ENCODE measurements around the gene RASL10B. TPM values are rescaled to one million over a fixed set of nuclear protein-coding genes. Genes with fewer than 3 reads are reported as not detected.

RASL10B gene
- total RNA-seq, 1 experiment from 2014 or later = 4.3 TPM

GRCh38 chr17:35738519-35739133 lies 7.2 kb downstream of the RASL10B start:
- ChIA-PET CTCF (no interaction called here), POLR2A (no interaction called here)
- Histone ChIP-seq H3K27ac (ENCODE audit: low read length) (no peak overlapping the region), H3K4me1 (ENCODE audit: control insufficient read depth, insufficient read depth, low read length) (no peaks in the 10 kb centered on the region; the same call in 1 of the 2 replicates), H3K36me3 (ENCODE audit: control insufficient read depth, insufficient read depth, low read length) (no peaks in the 10 kb centered on the region), H3K4me3 (ENCODE audit: low read depth in 2 of 2, low read length in 2 of 2) (no peak overlapping the region), H3K9me3 (ENCODE audit: control insufficient read depth, insufficient read depth, low read depth, low read length) (no peaks in the 10 kb centered on the region), H3K27me3 (ENCODE audit: control insufficient read depth, insufficient read depth, low read length) (no peaks in the 10 kb centered on the region)
- in situ Hi-C loops (cut with HindIII; ENCODE audit: low pct_unique_long_range_greater_than_20kb, low sequenced_read_pairs) = no loop called here
- ATAC-seq (no peak), DNase-seq (ENCODE audit: low read depth, low spot score) (no peak)
- intact Hi-C loops (cut with micrococcal nuclease; ENCODE audit: unreplicated experiment) = no loop called here
- no peak for TF ChIP-seq SIN3A (IDR thresholded peaks at IDR 0.05; ENCODE audit: borderline replicate concordance, insufficient read depth, low read depth, low read length)
- TF ChIP-seq, protein P1, sequence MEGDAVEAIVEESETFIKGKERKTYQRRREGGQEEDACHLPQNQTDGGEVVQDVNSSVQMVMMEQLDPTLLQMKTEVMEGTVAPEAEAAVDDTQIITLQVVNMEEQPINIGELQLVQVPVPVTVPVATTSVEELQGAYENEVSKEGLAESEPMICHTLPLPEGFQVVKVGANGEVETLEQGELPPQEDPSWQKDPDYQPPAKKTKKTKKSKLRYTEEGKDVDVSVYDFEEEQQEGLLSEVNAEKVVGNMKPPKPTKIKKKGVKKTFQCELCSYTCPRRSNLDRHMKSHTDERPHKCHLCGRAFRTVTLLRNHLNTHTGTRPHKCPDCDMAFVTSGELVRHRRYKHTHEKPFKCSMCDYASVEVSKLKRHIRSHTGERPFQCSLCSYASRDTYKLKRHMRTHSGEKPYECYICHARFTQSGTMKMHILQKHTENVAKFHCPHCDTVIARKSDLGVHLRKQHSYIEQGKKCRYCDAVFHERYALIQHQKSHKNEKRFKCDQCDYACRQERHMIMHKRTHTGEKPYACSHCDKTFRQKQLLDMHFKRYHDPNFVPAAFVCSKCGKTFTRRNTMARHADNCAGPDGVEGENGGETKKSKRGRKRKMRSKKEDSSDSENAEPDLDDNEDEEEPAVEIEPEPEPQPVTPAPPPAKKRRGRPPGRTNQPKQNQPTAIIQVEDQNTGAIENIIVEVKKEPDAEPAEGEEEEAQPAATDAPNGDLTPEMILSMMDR (IDR thresholded peaks at IDR 0.05) = no peak
- no peak for TF ChIP-seq REST (IDR thresholded peaks at IDR 0.05; ENCODE audit: insufficient read depth in 1 of 2, low read depth in 2 of 2, low read length in 1 of 2)
- no peak for TF ChIP-seq POLR2AphosphoS5 (IDR thresholded peaks at IDR 0.05; ENCODE audit: low read depth, low read length)
- no peak for TF ChIP-seq TCF7L2 (IDR thresholded peaks at IDR 0.05; ENCODE audit: low read depth, low read length)
- no TSS peak for BruUV-seq (replicated peaks)

DNA sequence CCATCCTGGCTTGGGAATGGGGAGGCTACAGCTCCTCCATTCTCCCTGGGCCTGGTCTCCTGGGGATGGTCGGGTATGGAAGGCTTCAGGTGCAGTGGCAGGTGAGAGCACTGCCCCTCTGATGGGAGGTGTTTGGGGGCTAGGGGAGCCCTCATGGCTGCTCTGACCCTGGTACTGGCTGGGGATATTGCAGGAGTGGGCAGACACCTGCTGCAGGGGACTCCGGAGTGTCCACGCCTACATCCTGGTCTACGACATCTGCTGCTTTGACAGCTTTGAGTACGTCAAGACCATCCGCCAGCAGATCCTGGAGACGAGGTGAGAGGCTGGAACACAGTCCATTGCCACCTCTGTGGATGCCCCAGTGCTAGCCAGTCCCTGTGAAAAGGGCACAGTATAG lies 8.8 kb downstream of the RASL10B start:
- ChIA-PET CTCF (interaction anchor here (0.9 kb wide), 1 partner anchor 11 kb away, joined by 4 read pairs; no protein-coding TSS in a partner anchor), POLR2A (interaction anchor here (0.6 kb wide), 1 partner anchor 34 kb away, joined by 3 read pairs; no protein-coding TSS in a partner anchor)
- H3K36me3 ChIP-seq (ENCODE audit: control insufficient read depth, insufficient read depth, low read length) = no peaks in the 10 kb centered on the region
- H3K4me1 ChIP-seq (ENCODE audit: control insufficient read depth, insufficient read depth, low read length) = no peaks in the 10 kb centered on the region; the same call in 1 of the 2 replicates
- intact Hi-C loops (cut with micrococcal nuclease; ENCODE audit: unreplicated experiment) (no loop called here), in situ Hi-C loops (cut with HindIII; ENCODE audit: low pct_unique_long_range_greater_than_20kb, low sequenced_read_pairs) (no loop called here)
- no peak for TF ChIP-seq REST (IDR thresholded peaks at IDR 0.05; ENCODE audit: insufficient read depth in 1 of 2, low read depth in 2 of 2, low read length in 1 of 2)
- no peak for TF ChIP-seq POLR2AphosphoS5 (IDR thresholded peaks at IDR 0.05; ENCODE audit: low read depth, low read length)
- TF ChIP-seq, protein P1 (IDR thresholded peaks at IDR 0.05) = no peak
- TF ChIP-seq SIN3A (IDR thresholded peaks at IDR 0.05; ENCODE audit: borderline replicate concordance, insufficient read depth, low read depth, low read length) = no peak
- no peak for TF ChIP-seq TCF7L2 (IDR thresholded peaks at IDR 0.05; ENCODE audit: low read depth, low read length)
- H3K27me3 ChIP-seq (ENCODE audit: control insufficient read depth, insufficient read depth, low read length) = no peaks in the 10 kb centered on the region
- BruUV-seq (replicated peaks) = no TSS peak
- no peak overlapping the region for H3K4me3 ChIP-seq (ENCODE audit: low read depth in 2 of 2, low read length in 2 of 2)
- H3K27ac ChIP-seq (ENCODE audit: low read length) = no peak overlapping the region
- no peak for ATAC-seq
- H3K9me3 ChIP-seq (ENCODE audit: control insufficient read depth, insufficient read depth, low read depth, low read length) = no peaks in the 10 kb centered on the region
- DNase-seq (ENCODE audit: low read depth, low spot score) = no peak

Data from Panc1 (cell line).